T-helper 9 cell (primary cell): Measurements from ENCODE around the gene ADISSP.

ENCODE experiments used
- DNase-seq: peaks from one replicate; pipeline ENCODE4 v3.0.0-alpha.2; 2020

ADISSP gene

GRCh38 chr20:3735768-3736167 is 31.8 kb downstream of the ADISSP start:
- DNase-seq, result no peak

GRCh38 chr20:3734111-3734843 is 33.3 kb downstream of the ADISSP start:
- no peak for DNase-seq

GRCh38 chr20:3733119-3733995 is 34.2 kb downstream of the ADISSP start:
- DNase-seq, result no peak

- DNase-seq, result no peak
Measured at GRCh38 chr20:3732327-3733118, 35.0 kb downstream of the ADISSP start, which contains the start of gene HSPA12B. TSS of gene HSPA12B (plus strand) at chr20:3732685. CDS start at chr20:3738675, 5,990 bp downstream.

- DNase-seq, result no peak
Measured at GRCh38 chr20:3731944-3732326, 35.6 kb downstream of the ADISSP start.

- DNase-seq, result no peak
Measured at GRCh38 chr20:3730803-3731672, 36.5 kb downstream of the ADISSP start.

- DNase-seq, result no peak
Measured at GRCh38 chr20:3729811-3730540, 37.6 kb downstream of the ADISSP start.

- DNase-seq, result no peak
Measured at GRCh38 chr20:3729378-3729777, 38.2 kb downstream of the ADISSP start.

- DNase-seq, result no peak
Measured at GRCh38 chr20:3728876-3729275, 38.7 kb downstream of the ADISSP start.

GRCh38 chr20:3728354-3728753 is 39.2 kb downstream of the ADISSP start:
- DNase-seq, result no peak

- no peak for DNase-seq
Measured at GRCh38 chr20:3727401-3728021, 40.0 kb downstream of the ADISSP start.

- no peak for DNase-seq
Measured at GRCh38 chr20:3724356-3724755, 43.2 kb downstream of the ADISSP start.

GRCh38 chr20:3723284-3723683 is 44.3 kb downstream of the ADISSP start:
- no peak for DNase-seq

GRCh38 chr20:3721912-3722311 is 45.6 kb downstream of the ADISSP start:
- DNase-seq, result no peak

- DNase-seq, result no peak
Measured at GRCh38 chr20:3720626-3721025, 46.9 kb downstream of the ADISSP start.

GRCh38 chr20:3720068-3720467 is 47.5 kb downstream of the ADISSP start:
- no peak for DNase-seq

- DNase-seq, result no peak
Measured at GRCh38 chr20:3719046-3719445, 48.5 kb downstream of the ADISSP start.

GRCh38 chr20:3716195-3716834 is 51.2 kb downstream of the ADISSP start:
- DNase-seq, result no peak

- no peak for DNase-seq
Measured at GRCh38 chr20:3714092-3714491, 53.5 kb downstream of the ADISSP start.

GRCh38 chr20:3712279-3712873 is 55.2 kb downstream of the ADISSP start, which contains the start of gene SIGLEC1:
TSS of gene SIGLEC1 (minus strand) at chr20:3712600. CDS start at chr20:3707128, 5,472 bp downstream.
- no peak for DNase-seq
